Retina (tissue), 1 donor: ENCODE measurements around the gene GPR180.
"Not testable (repeated sequence)": the region's sequence is repeated elsewhere in the genome, so short reads cannot be mapped to it uniquely, and the experiment has no call there.

ENCODE experiments used
- DNase-seq: peaks from one replicate; pipeline ENCODE4 v3.0.0-alpha.2; 2016

Gene GPR180

DNA sequence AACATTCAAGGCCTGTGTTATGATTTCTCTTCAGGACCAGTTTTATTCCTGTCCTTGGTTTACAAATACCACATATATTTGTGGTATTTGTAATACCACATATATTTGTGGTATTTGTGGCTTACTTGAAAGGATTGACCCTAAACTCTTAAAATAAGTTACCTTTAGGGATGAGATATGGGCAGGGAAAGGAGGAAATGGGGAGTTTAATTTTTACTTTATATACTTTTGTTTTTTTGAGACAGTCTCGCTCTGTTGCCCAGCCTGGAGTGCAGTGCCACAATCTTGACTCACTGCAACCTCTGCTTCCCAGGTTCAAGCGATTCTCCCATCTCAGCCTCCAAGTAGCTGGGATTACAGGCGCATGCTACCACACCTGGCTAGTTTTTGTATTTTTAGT lies 3.4 kb upstream of the GPR180 start:
- DNase-seq, result no peak

GRCh38 chr13:94599877-94600276 lies 1.8 kb upstream of the GPR180 start:
- no peak for DNase-seq

GRCh38 chr13:94602467-94602866 lies 810 bp downstream of the GPR180 start:
- DNase-seq, result no peak

- DNase-seq, result no peak
These were observed 5.4 kb downstream of the GPR180 start for GRCh38 chr13:94607056-94607455.

- DNase-seq, result no peak
These were observed 6.3 kb downstream of the GPR180 start for GRCh38 chr13:94607939-94608338.

- no peak for DNase-seq
These were observed 6.9 kb downstream of the GPR180 start for GRCh38 chr13:94608586-94608985.

DNA sequence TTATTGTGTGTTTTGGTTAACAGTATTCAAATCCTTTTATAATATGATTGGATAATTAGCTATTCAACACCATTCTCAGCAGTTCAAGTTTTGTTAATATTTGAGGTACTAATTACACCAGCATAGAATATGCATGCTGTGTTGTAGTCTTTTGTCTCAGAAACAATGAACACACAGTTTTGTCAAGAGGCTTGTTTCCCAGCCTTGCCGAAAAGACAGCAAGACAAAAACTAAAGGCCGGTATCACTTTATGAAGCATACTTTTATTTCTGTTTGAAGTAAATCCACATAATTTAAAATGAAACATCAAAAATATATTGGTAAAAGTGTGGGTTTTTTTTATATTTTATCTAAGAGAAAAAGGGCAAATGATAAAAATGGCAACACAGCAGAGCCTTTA lies 7.5 kb downstream of the GPR180 start:
- DNase-seq, result no peak

DNA sequence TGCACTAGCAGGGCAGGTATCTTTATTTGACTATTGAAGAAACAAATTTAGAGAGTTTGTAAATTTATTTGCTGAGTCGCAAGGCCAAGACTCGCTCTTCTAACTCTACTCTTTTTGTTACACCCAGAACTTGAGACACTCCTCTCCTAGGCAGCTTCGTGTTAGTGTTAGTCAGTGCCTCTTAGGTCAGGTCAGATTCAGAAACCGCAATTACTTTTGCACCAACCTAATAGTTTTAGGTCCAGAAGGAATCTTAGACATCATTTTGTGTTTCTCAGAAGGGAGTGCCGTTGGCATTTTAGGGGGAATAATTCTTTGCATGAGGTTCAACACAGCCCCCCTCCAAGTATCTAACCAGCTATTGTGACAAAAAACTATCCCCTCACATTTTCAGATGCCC lies 8.8 kb downstream of the GPR180 start:
- DNase-seq, result no peak

DNA sequence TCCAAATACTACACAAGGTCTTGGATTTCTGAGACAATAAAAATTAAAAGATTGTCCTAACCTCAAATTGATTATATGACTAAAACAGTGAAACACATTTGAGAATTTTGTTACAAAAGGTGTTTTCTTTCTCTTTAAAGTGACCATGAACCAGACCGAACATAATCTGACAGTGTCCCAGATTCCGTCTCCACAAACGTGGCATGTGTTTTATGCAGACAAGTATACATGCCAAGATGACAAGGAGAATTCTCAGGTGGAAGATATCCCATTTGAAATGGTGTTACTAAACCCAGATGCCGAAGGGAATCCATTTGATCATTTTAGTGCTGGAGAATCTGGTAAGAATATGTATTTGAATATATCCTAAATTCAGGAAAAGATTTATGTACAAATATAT lies 10.4 kb downstream of the GPR180 start:
- DNase-seq, result no peak

GRCh38 chr13:94613051-94613450 lies 11.4 kb downstream of the GPR180 start:
- DNase-seq, result no peak

- peak; percentile 52 for DNase-seq
These were observed 15.8 kb downstream of the GPR180 start for GRCh38 chr13:94617389-94618000.

- DNase-seq, result peak; percentile 19
These were observed 18.7 kb downstream of the GPR180 start for GRCh38 chr13:94620286-94620896.

DNA sequence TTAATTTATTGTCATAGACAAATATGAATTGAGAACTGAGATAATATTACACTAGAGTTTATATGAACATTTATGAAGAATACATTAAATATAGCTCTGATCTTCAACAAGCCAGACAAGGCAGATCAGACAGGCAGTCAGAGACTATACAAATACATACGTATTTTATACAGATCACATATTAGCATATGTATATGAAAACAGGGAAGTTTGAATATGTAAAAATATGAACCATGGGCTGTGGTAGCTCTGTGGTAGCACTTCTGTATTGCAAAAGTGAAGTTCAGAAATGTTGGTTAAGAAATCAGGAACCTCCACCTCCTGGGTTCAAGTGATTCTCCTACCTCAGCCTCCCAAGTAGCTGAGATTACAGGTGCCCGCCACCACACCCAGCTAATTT lies 20.7 kb downstream of the GPR180 start:
- no peak for DNase-seq

DNA sequence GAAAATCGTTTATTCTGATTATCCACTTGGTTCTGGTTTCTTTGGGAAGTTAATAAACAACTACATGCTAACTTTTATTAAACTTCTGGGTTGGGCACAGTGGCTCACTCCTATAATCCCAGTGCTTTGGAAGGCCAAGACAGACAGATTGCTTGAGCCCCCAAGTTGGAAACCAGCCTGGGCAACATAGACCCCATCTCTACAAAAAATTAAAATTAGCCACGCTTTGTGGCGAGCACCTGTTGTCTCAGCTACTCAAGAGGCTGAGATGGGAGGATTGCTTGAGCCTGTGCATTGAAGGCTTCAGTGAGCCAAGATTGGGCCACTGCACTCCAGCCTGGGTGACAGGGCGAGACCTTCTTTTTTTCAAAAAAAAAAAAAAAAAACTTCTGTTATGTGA lies 21.7 kb downstream of the GPR180 start:
- DNase-seq, result no peak

GRCh38 chr13:94630858-94631257 lies 29.2 kb downstream of the GPR180 start:
- DNase-seq, result no peak

DNA sequence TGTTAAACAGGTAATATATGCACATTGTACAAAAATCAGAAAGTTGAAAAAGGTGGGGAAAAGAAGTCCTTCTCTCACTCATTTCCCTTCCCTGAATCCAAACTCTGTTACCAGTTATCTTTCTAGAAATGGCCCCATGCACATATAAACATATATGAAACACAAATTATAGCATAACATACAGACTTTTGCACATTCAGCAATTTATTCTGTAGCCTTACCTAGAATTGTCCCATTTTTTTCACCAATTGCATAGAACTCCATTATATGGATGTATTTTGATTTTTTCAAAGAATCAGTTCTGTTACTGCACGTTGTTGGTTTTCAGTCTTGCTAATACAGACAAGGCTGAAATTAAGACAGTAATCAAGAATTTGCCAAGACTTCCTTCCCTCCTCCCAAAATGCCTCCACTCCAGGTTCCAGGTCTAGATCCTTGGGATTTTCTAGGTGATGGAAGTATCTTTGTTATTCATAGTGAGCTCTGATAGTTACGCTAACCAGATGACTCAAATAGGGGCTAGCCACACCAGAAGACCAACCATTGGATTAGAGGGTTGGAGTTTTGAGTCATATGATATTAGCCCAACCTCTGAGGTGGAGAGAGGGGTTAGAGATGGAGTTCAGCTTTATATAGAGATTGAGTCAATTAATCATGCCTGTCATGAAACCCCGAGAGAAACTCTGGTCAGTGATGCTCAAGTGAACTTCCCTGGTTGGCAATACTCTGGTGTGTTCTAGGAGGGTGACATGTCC lies 30.7 kb downstream of the GPR180 start:
- DNase-seq, result no peak

GRCh38 chr13:94636096-94636495 lies 34.4 kb downstream of the GPR180 start:
- not testable (repeated sequence) for DNase-seq

DNA sequence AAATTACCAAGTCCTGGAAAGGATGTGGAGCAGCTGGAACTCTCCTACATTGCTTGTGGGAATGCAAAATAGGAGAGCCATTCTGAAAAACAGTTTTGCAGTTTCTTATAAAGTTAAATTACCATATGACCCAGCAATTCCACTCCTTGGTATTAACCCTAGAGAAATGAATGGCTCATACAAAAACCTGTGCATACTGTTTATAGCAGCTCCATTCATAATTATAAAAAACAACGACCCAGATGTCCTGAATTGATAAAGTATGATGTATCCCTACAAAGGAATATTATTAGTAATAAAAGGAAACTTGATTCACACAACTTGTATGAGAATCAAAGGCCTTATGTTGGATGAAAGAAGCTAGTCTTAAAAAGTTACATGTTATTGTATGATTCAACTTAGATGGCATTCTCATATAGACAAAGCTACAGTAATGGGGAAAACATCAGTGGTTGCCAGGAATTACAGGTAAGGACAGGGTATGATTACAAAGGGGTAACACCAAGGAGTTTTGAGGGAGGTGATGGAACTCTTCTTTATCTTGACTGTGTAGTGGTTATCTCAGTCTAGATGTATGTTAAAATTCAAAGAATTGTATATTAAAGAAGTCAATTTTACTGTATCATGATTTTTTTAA lies 35.4 kb downstream of the GPR180 start:
- no peak for DNase-seq

DNA sequence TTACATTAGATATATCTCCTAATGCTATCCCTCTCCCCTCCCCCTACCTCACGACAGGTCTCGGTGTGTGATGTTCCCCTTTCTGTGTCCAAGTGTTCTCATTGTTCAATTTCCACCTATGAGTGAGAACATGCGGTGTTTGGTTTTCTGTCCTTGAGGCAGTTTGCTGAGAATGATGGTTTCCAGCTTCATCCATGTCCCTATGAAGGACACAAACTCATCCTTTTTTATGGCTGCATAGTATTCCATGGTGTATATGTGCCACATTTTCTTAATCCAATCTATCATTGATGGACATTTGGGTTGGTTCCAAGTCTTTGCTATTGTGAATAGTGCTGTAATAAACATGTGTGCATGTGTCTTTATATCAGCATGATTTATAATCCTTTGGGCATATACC lies 36.0 kb downstream of the GPR180 start:
- not testable (repeated sequence) for DNase-seq

- DNase-seq, result no peak
These were observed 39.1 kb downstream of the GPR180 start for GRCh38 chr13:94640721-94641120.

- DNase-seq, result no peak
These were observed 39.8 kb downstream of the GPR180 start for GRCh38 chr13:94641409-94641941.

GRCh38 chr13:94646904-94647303 lies 45.2 kb downstream of the GPR180 start:
- DNase-seq, result no peak

- no peak for DNase-seq
These were observed 54.5 kb downstream of the GPR180 start for GRCh38 chr13:94656176-94656575.

- DNase-seq, result no peak
These were observed 55.1 kb downstream of the GPR180 start for GRCh38 chr13:94656766-94657165.
